GM18909 (cell line): Measurements from ENCODE around the gene ZNF579.

ENCODE experiments used
- ATAC-seq: cut with Tn5 transposase; IDR thresholded peaks from one replicate; pipeline ENCODE4 v1.9.1; 2021; ENCODE audit warnings: mild to moderate bottlenecking; ENCODE audit not compliant: unreplicated experiment, poor library complexity

Gene ZNF579

DNA sequence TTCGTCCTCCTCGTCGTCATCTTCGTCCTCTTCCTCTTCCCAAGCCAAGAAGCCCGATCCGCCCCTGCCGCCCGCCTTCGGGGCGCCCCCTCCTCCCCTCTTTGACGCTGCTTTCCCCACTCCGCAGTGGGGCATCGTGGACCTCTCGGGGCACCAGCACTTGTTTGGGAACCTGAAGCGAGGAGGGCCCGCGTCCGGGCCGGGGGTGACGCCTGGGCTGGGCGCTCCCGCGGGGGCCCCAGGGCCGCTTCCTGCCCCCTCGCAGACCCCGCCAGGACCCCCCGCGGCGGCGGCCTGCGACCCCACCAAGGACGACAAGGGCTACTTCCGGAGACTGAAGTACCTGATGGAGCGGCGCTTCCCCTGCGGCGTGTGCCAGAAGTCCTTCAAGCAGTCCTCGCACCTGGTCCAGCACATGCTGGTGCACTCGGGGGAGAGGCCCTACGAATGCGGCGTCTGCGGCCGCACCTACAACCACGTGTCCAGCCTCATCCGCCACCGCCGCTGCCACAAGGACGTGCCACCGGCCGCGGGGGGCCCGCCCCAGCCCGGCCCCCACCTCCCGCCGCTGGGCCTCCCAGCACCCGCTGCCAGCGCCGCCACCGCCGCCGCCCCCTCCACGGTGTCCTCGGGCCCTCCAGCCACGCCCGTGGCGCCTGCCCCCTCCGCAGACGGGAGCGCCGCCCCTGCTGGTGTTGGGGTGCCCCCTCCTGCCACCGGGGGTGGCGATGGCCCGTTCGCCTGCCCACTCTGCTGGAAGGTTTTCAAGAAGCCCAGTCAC is 33.5 kb upstream of the ZNF579 start:
- no peak for ATAC-seq

DNA sequence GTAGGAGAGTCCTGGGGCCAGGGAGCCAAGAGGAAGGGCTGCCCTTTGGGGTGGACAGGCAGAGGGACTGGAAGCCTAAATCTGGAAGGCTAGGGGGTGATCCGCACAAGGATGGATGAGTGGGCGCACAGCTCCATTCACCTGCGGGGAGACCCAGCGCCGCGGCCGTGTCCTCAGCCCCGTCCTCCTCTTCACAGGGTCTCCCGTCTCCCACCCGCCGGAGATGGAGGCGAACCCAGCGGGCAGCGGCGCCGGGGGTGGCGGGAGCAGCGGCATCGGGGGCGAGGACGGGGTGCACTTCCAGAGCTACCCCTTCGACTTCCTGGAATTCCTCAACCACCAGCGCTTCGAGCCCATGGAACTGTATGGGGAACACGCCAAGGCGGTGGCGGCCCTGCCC is 32.7 kb upstream of the ZNF579 start:
- no peak for ATAC-seq

DNA sequence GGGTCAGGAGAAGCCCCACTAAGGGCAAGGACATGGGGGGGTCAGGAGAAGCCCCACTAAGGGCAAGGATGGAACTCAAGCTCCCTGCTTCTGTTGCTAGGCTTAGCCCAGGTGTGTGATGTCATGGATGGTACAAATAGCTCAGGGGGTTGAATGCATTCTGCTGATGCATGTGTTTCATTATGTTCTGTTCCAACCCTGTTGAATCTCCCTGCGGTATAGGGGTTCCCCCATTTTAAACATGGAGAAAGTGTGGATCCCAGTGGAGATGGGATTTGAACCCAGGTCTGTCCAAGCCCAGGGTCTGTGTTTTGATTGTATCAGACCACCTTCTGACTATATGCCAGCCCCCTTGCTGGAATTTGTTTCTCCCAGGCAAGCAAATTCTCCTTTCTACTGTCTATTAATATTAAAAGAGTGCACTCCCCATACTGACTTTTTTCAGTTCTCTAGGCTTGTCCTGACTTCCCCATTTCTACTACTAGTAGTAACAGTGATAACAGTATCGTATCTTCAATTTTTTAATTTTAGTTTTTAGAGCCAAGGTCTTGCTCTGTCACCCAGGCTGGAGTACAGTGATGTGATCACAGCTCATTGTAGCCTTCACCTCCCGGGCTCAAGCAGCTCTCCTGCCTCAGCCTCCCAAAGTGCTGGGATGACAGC is 31.5 kb upstream of the ZNF579 start:
- no peak for ATAC-seq

DNA sequence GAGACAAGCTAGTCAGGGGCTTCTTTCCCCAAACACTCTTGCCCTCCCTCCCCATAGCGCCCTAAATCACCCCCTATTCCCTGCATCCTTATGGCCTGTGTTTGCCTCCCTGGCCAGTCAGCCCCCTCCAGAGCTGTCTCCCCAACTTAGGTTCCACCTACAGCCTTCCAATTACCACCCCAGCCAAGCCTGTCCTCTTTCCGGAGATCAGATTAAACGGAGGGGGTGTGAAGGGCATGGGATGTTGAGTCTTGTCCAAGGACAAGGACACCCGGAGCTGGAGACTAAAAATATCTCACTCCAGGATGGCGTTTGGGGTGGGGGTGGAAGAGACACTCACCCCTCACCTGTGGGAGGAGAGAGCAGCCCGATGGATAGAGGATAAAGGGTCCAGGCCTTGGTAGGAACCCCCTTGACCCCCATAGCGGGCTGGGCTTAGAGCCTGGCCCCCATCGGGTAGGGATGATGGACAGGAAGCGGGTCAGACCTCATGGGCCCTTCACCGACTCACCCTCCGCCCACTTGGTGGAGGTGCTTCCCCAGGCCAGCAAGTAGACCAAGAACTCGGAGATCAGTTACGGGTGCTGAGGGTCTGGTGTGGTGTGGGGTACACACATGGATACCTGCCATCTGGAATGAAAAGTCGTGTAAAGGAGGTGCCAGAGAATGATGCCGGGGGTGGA is 30.8 kb upstream of the ZNF579 start:
- ATAC-seq, result no peak

DNA sequence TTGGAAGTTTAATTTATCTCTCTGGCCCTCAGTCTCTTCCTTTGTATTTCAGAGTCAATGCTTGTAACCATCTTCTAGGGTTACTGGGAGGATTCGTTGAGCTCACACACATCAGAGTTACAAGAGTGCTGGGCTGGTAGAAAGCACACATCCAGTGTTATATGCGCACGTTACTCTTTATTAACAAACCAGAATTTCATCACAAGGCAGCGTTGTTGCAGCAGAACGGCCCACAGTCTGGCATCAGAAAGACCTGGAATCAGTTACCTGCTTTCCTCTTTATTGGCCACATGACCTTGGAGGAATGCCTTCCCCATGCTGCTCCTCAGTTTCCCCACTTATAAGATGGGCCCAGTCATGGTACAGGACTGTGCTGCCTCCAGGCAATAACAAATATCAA is 28.7 kb upstream of the ZNF579 start:
- ATAC-seq, result no peak

DNA sequence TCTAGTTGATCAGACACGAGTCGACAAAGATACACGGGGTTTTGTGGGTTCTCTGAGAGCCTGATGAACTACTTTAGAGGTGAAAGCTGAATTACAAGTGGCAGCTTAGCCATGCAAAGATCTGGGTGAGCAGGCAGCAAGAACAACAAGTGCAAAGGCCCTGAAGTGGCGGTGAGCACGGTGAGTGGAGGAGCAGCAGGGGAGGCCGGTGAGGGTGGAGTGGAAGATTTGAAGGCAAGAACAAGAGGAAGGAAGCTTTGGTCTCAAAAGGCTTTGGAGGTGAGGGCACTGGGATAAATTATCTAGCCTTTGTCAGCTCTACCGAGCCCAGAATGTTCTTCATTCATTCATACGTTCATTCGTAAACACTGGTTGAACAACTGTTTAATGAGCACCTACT is 26.2 kb upstream of the ZNF579 start:
- ATAC-seq, result no peak

DNA sequence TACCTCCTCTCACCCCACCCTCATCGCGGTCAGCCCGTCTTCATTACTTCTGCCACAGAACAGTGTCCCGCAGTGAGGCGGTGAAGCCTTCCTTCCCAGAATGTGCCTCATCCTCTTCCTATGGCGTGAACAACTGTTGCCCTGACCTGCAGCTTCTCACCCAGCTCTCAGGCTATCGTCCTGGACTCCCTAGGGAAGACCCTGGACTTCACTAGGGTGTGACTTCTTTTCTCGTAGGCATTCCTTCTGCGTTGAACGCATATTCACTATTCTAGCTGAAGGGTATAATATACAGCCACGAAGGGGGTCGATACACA is 25.8 kb upstream of the ZNF579 start:
- no peak for ATAC-seq

DNA sequence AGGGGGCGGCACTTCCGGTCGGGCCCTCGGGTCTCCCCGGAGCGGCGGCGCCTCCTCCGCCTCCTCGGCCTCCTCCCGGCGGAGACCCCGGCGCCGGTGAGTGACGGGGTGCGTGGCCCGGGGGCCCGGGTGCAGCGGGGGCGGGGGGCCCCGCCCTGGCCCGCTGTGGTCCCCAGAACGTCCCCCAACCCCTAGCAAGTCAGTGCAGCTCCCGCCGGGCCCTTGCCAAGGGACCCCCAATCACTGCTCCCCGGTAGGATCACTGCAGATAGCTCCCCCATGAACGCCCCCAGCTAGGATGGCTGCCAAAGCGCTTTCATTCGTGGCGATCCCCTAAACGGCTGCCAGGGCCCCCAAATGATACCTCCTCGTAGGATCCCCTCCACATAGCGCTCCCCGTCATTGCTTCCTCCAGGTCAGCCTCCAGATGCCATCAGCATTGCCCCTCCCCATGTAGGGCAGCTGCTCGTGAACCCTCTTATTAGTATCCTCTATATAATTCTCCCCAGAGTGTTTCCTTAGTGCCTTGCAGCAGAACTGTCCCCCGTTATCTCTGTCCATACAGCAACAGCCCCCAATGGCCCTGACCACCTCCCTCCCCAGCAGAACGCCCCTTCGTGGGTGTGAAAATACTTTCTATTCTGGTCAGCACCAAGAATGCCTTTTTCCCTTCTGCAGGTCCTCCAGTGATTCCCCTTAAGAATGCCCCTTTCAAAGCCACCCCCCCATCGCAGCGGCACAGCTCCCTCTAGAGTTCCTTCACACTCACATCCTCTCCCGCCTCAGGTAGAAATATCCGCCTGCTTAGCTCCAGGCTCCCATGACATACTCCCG is 25.2 kb upstream of the ZNF579 start, which contains the start of gene ZNF865:
TSS of gene ZNF865 (plus strand) at position 11 of the 834 bp plus-strand sequence. CDS start 7,972 bp downstream, outside the sequence.
- peak; percentile 30 for ATAC-seq

DNA sequence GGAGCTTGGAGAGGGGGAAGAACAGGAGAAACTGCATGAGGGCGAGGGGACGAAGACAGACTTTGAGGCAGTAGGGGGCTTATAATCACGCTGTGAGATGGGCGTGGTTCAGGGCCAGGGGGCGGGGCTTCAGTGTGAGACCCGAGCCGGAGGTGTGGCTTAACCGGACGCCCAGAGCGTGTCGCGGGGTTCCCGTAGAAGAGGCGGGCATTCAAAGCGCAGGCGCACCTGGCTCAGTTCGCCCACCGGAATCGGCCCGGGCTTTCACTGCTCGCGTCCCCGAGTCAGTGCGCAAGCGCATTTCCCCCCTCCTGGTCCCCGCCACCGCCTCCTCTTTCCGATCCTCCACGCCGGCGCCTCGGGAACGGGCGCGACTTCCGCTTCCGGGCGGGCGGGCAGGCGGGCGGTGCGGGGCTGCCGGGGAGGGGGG is 24.6 kb upstream of the ZNF579 start:
- ATAC-seq, result peak; percentile 77

DNA sequence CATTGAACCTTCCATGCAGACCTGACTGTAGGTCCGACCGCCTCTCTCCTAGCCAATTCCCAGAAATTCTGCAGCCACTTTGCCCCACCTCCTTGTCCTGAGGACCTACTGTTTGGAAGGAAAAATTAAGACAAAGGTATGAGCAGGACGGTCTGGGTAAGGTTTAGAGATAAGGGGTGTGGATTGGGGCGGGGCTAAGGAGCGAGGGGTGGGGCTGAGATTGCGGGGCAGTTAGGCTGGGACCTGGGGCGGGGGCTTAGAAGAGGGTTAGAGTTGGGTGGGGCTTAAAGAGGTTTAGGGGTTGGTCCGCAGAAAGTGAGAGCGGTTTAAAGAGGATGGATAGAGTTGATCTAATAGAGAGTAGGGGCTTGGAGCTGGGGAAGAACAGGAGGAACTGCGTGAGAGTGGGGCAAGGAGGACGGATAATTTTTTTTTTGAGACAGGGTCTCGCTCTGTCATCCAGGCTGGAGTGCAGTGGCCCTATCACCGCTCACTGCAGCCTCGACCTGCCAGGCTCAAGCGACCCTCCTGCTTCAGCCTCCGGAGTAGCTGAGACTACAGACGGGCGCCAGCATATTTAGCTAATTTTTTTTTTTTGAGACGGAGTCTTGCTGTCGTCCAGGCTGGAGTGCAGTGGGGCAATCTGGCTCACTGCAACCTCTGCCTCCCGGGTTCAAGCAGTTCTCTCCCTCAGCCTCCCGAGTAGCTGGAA is 23.1 kb upstream of the ZNF579 start:
- ATAC-seq, result no peak

DNA sequence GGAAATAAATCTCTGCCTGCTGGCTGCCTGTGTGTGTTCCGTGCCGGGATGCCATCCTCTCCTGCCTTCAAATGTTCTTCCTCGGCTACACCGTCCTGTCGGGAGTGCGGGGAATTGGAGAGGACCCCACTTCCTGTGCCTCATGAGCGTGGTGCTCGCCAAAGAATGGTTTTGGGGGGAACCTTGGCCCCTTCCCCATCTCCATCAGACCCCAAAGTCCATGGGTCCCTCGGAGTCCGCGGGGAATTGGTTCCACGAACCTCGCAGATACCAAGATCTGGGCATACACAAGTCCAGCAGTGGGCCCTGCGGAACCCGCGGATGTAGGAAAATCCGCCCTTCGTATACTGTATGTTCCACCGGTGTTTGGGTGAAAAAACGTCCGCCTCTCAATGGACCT is 22.5 kb upstream of the ZNF579 start:
- ATAC-seq, result no peak

DNA sequence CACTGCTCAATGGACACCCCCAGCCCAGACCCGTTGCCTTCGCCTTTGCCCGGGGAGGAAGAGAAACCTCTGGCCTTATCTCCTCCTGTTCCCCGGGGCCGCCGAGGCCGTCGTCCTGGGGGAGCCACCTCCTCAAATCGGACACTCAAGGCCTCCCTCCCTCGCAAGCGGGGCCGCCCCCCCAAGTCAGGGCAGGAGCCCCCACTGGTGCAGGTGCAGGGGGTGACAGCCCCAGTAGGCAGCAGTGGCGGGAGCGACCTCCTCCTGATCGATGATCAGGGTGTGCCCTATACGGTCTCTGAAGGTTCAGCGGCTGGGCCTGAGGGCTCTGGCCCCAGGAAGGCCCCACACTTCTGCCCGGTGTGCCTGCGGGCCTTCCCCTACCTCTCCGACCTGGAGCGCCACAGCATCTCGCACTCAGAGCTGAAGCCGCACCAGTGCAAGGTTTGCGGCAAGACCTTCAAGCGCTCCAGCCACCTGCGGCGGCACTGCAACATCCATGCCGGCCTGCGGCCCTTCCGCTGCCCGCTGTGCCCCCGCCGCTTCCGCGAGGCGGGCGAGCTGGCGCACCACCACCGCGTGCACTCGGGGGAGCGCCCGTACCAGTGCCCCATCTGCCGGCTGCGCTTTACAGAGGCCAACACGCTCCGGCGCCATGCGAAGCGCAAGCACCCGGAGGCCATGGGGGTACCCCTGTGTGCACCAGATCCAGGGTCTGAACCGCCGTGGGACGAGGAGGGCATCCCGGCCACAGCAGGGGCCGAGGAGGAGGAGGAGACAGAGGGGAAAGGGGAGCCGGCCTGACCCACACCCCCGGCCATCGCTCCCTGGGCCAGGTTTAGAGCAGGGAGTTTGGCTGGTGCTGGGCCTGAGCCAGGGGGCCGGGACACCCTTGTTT is 21.7 kb upstream of the ZNF579 start:
- ATAC-seq, result no peak

DNA sequence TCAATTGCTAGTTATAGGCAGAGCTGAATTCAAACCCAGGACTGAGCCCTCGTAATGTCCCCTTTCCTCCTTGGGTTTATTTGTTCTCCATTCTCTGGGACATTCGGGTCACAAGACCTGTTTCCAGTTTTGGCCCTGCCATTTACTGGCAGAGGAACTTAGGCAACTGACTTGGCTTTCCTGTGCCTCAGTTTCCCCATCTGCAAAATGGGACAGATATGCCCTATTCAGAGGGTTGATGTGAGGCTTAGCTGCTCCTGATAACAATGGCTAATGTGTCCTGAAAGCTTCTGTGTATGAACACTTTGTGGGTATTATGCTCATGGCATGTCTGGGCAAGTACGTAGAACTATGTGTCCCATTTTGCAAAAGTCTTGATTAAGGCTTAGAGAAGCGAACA is 20.4 kb upstream of the ZNF579 start:
- ATAC-seq, result no peak

DNA sequence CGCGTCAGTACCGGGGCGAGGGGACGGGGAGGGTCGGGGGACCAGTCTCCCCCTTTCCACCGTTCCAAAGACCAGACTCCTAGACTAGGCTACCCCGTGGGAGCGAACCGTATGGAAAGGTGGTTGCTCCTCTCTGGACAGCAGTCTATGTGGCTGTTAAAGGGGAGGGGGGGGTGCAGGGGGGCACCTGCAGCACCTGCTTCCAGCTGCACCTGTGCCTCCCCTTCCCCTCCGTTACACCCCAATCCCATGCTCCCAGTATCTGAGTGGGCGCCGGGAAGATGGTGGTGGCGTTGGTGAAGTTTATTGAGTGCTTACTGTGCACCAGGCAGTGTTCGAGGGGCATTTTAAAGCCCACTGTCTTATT is 20.0 kb upstream of the ZNF579 start:
- ATAC-seq, result no peak

DNA sequence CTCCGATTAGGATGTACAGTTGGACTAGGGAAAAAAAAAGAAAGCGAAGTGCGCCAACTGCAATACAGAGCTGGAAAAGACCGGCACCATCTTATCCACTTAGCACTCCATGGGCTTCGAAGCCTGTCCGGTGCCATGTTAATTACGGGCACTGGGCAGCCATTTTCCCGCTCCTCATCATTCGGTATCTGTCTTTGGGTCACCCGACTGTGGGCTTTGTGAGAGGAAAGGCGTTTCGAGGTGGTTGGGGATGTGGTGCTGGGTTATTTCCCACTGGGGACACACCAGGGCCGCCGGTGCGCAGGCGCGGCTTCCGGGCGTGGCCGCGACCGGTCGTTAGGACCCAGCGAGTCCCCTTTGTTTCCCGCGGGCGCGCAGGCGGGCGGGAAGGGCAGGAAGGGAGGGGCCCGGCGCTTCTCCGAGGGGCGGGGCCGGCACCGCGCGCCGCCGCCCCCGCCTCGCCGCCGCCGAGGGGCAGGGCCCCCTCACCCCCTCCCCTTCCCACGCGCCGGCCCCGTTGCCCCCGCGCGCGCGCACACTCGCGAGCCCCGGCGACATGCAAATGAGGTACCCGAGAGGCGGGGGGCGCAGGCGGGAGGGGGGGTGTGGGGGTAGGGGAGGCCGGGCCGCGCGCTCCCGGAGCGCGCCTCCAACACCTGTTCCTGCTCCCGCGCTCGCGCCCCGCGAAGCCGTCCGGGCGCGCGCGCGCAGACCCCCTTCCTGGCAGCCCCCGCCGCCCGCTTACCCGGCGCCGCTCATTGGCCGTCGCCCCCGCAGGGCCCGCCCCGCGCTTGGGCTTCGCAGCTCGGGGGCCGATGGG is 19.4 kb upstream of the ZNF579 start, which contains the start of gene ZNF524:
TSS of gene ZNF524 (plus strand) at position 447 of the 820 bp plus-strand sequence. CDS start 1,825 bp downstream, outside the sequence.
- peak; percentile 44 for ATAC-seq

DNA sequence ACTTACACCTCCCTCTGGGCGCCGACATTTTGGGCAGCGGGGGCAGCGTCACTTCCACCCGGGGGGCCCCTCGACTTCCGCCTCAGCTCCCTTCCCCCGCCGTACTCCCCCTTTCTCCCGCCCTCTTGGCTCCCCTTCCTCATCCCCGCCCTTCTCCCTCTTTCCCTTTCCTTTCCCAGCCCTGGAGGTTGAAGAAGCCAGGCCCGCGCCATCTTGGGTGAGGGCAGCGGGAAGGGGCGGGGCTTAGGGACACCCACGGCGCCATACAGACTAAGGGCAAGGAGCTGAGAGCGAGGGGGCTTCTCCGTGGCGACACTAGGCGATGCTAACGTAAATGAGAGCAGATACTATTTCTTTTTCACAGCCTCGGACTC is 18.8 kb upstream of the ZNF579 start, which contains the start of gene FIZ1:
TSS of gene FIZ1 (minus strand) at position 50 of the 374 bp plus-strand sequence. CDS start 1,652 bp downstream, outside the sequence.
- ATAC-seq, result peak; percentile 59

DNA sequence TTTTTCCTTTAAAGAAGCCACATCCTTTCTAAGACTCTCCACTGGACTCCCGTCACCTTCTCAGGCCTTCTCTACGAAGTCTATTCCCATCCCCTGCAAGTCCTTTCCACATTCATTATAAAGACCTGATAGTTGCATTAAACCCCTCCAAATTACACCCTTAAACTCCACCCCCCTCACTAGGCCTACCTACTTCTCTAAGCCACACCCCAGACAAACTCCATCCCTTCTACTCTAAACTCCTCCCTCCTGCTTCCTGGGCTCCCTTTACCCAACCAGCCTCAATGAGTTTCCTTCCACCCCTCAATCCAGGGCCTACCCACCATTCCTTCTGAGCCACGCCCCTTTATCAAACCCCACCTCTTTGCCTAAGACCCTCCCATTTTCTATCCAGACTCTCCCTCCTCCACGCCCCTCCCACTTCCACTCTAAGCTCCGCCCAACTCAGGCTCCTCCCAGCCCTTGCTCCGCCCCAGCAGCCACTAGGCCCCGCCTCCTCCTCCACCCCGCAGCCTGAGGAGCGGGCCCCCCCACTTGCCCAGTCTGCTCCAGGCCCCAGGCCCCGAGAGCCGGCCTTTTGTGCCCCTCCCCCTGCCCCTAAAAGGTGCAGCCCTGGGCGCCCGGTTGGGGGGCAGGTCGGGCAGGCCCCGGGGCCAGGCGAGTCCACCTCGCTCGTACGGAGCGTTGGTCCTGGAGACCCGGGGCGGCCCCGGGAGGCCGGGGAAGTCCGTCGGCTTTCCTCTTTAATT is 18.2 kb upstream of the ZNF579 start:
- ATAC-seq, result peak; percentile 56
